GM18909 (cell line): Measurements from ENCODE around the gene HES3.

Source experiments
- ATAC-seq: cut with Tn5 transposase; IDR thresholded peaks from one replicate; pipeline ENCODE4 v1.9.1; 2021; ENCODE audit warnings: mild to moderate bottlenecking; ENCODE audit not compliant: unreplicated experiment, poor library complexity

Gene HES3

GRCh38 chr1:6244401-6245049, 546 bp downstream of the HES3 start:
- no peak for ATAC-seq

- ATAC-seq, result peak; percentile 55
Measured at GRCh38 chr1:6245086-6245868, 1.3 kb downstream of the HES3 start.

- no peak for ATAC-seq
Measured at GRCh38 chr1:6245869-6246496, 2.0 kb downstream of the HES3 start.

- no peak for ATAC-seq
Measured at GRCh38 chr1:6246497-6247467, 2.8 kb downstream of the HES3 start.

GRCh38 chr1:6247651-6248050, 3.7 kb downstream of the HES3 start:
- ATAC-seq, result no peak

- ATAC-seq, result no peak
Measured at GRCh38 chr1:6248161-6248776, 4.3 kb downstream of the HES3 start.

- no peak for ATAC-seq
Measured at GRCh38 chr1:6248932-6249738, 5.2 kb downstream of the HES3 start.

GRCh38 chr1:6249739-6250689, 6.0 kb downstream of the HES3 start:
- no peak for ATAC-seq

- ATAC-seq, result no peak
Measured at GRCh38 chr1:6251233-6251632, 7.3 kb downstream of the HES3 start.

- no peak for ATAC-seq
Measured at GRCh38 chr1:6251681-6252373, 7.8 kb downstream of the HES3 start.

- no peak for ATAC-seq
Measured at GRCh38 chr1:6252374-6252710, 8.4 kb downstream of the HES3 start.

GRCh38 chr1:6253380-6253779, 9.4 kb downstream of the HES3 start:
- no peak for ATAC-seq

- ATAC-seq, result no peak
Measured at GRCh38 chr1:6254691-6255090, 10.7 kb downstream of the HES3 start.

- ATAC-seq, result no peak
Measured at GRCh38 chr1:6256645-6257044, 12.7 kb downstream of the HES3 start.

GRCh38 chr1:6257541-6258069, 13.6 kb downstream of the HES3 start:
- no peak for ATAC-seq

GRCh38 chr1:6258675-6259074, 14.7 kb downstream of the HES3 start:
- ATAC-seq, result no peak
